HG03342 (cell line): ENCODE results near the gene PDE1A.
"Not testable (repeated sequence)": the region's sequence is repeated elsewhere in the genome, so short reads cannot be mapped to it uniquely, and the experiment has no call there.

Source experiments
- ATAC-seq: cut with Tn5 transposase; IDR thresholded peaks from one replicate; pipeline ENCODE4 v1.9.1; 2021; ENCODE audit warnings: mild to moderate bottlenecking, moderate library complexity; ENCODE audit not compliant: unreplicated experiment

Gene PDE1A

GRCh38 chr2:182410120-182410519 is 16.7 kb downstream of the PDE1A start:
- no peak for ATAC-seq

GRCh38 chr2:182406221-182406620 is 20.6 kb downstream of the PDE1A start:
- no peak for ATAC-seq

- no peak for ATAC-seq
Measured at GRCh38 chr2:182404975-182405561, 21.8 kb downstream of the PDE1A start.

- no peak for ATAC-seq
Measured at GRCh38 chr2:182404092-182404491, 22.7 kb downstream of the PDE1A start.

GRCh38 chr2:182393270-182393760 is 33.5 kb downstream of the PDE1A start:
- ATAC-seq, result no peak

- ATAC-seq, result no peak
Measured at GRCh38 chr2:182391443-182391842, 35.4 kb downstream of the PDE1A start.

- not testable (repeated sequence) for ATAC-seq
Measured at GRCh38 chr2:182386267-182386880, 40.5 kb downstream of the PDE1A start.

- ATAC-seq, result no peak
Measured at GRCh38 chr2:182384860-182385259, 42.0 kb downstream of the PDE1A start.

GRCh38 chr2:182381225-182381624 is 45.6 kb downstream of the PDE1A start:
- ATAC-seq, result no peak

- no peak for ATAC-seq
Measured at GRCh38 chr2:182379241-182379640, 47.6 kb downstream of the PDE1A start.

GRCh38 chr2:182378759-182379158 is 48.1 kb downstream of the PDE1A start:
- ATAC-seq, result no peak

- no peak for ATAC-seq
Measured at GRCh38 chr2:182377467-182377866, 49.4 kb downstream of the PDE1A start.

- ATAC-seq, result no peak
Measured at GRCh38 chr2:182375862-182376261, 51.0 kb downstream of the PDE1A start.

- ATAC-seq, result no peak
Measured at GRCh38 chr2:182372661-182373060, 54.2 kb downstream of the PDE1A start.

- no peak for ATAC-seq
Measured at GRCh38 chr2:182368996-182369395, 57.8 kb downstream of the PDE1A start.

- no peak for ATAC-seq
Measured at GRCh38 chr2:182368446-182368845, 58.4 kb downstream of the PDE1A start.

GRCh38 chr2:182367401-182367800 is 59.4 kb downstream of the PDE1A start:
- no peak for ATAC-seq

- no peak for ATAC-seq
Measured at GRCh38 chr2:182366628-182367027, 60.2 kb downstream of the PDE1A start.

GRCh38 chr2:182365855-182366254 is 61.0 kb downstream of the PDE1A start:
- no peak for ATAC-seq

GRCh38 chr2:182361477-182361876 is 65.4 kb downstream of the PDE1A start:
- no peak for ATAC-seq

- no peak for ATAC-seq
Measured at GRCh38 chr2:182360663-182361260, 66.1 kb downstream of the PDE1A start.

GRCh38 chr2:182359990-182360662 is 66.7 kb downstream of the PDE1A start:
- ATAC-seq, result no peak
